Neural cell (in vitro differentiated cells): ENCODE results near the gene DNAJB6.

Source experiments
- CTCF ChIP-seq: fragments of 450-650 bp; IDR thresholded peaks from 2 replicates; pipeline ENCODE4 v1.5.1; 2014; ENCODE audit warnings: antibody characterized with exemption, mild to moderate bottlenecking, moderate library complexity; ENCODE audit not compliant: poor library complexity, severe bottlenecking
- EZH2 ChIP-seq: fragments of 200-600, 300-800 bp; shearing (Covaris generic), sonication (generic); IDR thresholded peaks from 2 replicates; pipeline ENCODE4 v1.6.1; 2014; ENCODE audit warnings: antibody characterized with exemption, low read length, borderline replicate concordance, mild to moderate bottlenecking; ENCODE audit not compliant: insufficient read depth, poor library complexity, severe bottlenecking
- POLR2AphosphoS5 ChIP-seq: IDR thresholded peaks from 2 replicates; pipeline ENCODE4 v1.6.1; 2012
- RAD21 ChIP-seq: fragments of 450-650 bp; conservative IDR thresholded peaks from 2 replicates; pipeline ENCODE4 v1.6.1; 2014; ENCODE audit warnings: antibody characterized with exemption, mild to moderate bottlenecking, moderate library complexity

GRCh38 chr7:157320608-157320980 is 16.2 kb upstream of the DNAJB6 start:
- TF ChIP-seq CTCF (no peak), RAD21 (no peak), EZH2 (no peak), POLR2AphosphoS5 (no peak)
